Transverse colon (tissue), 4 donors: Measurements from ENCODE around the gene MAPKAP1.

Experiments
- CTCF ChIP-seq, 5 experiments: fragments of 200-600 bp in 3 of 5; fragments of 450-650 bp in 2 of 5; sonication (generic) in 3 of 5; IDR thresholded peaks; 1 replicate in 2 of 5; 2 replicates in 3 of 5; pipeline ENCODE4 v1.5.1; 2016 to 2017; ENCODE audit warnings: antibody characterized with exemption in 5 of 5, inconsistent platforms in 3 of 5, mild to moderate bottlenecking in 2 of 5, moderate library complexity in 1 of 5
- POLR2A ChIP-seq: fragments of 450-650 bp; IDR thresholded peaks from one replicate; pipeline ENCODE4 v1.6.1; 2016; ENCODE audit warnings: antibody characterized with exemption, mild to moderate bottlenecking, moderate library complexity
- POLR2AphosphoS5 ChIP-seq, 3 donors: sonication (generic); formaldehyde crosslinking; IDR thresholded peaks; one replicate each; pipeline ENCODE4 v1.6.1; 2016; ENCODE audit warnings: antibody characterized with exemption in 3 of 3

- TF ChIP-seq CTCF (IDR thresholded peaks at IDR 0.05) (no peak), POLR2A (no peak), POLR2AphosphoS5 (IDR thresholded peaks at IDR 0.05) (no peak)
Observed at GRCh38 chr9:125435776-125436612, 271.0 kb downstream of the MAPKAP1 start.
